Neural cell (in vitro differentiated cells): ENCODE results near the gene NR2F1-AS1. TPM values are rescaled to one million over a fixed set of nuclear protein-coding genes. Genes with fewer than 3 reads are reported as not detected.

Experiments
- H2AFZ ChIP-seq: fragments of 200-600, 300-800 bp; sonication (generic), shearing (Covaris generic); 2 replicates; pipeline ENCODE4 v1.6.0; 2014; ENCODE audit warnings: low read depth, mild to moderate bottlenecking, antibody characterized with exemption, low read length, moderate library complexity
- H3F3A ChIP-seq: fragments of 200-600 bp; shearing (Covaris generic); 2 replicates; pipeline ENCODE4 v1.6.1; 2016; ENCODE audit warnings: mild to moderate bottlenecking, moderate library complexity, mixed read lengths, antibody characterized with exemption, low read length; ENCODE audit not compliant: insufficient read depth, poor library complexity, severe bottlenecking
- H3K27ac ChIP-seq: fragments of 200-600, 300-800 bp; sonication (generic), shearing (Covaris generic); 2 replicates; pipeline ENCODE4 v1.5.1; 2014; ENCODE audit warnings: mild to moderate bottlenecking, low read length, moderate library complexity
- H3K27me3 ChIP-seq: fragments of 300-800, 200-600 bp; sonication (generic), shearing (Covaris generic); 2 replicates; pipeline ENCODE4 v1.6.0; 2014; ENCODE audit warnings: mild to moderate bottlenecking, low read depth, low read length, moderate library complexity; ENCODE audit not compliant: insufficient read depth
- H3K36me3 ChIP-seq: fragments of 300-800, 200-600 bp; sonication (generic), shearing (Covaris generic); 2 replicates; pipeline ENCODE4 v1.5.1; 2014; ENCODE audit warnings: mild to moderate bottlenecking, antibody characterized with exemption, low read length, moderate library complexity; ENCODE audit not compliant: insufficient read depth
- H3K4me2 ChIP-seq: fragments of 300-800, 200-600 bp; sonication (generic), shearing (Covaris generic); 2 replicates; pipeline ENCODE4 v1.6.0; 2014; ENCODE audit warnings: mild to moderate bottlenecking, low read length
- H3K4me3 ChIP-seq: fragments of 300-800, 200-600 bp; sonication (generic), shearing (Covaris generic); 2 replicates; pipeline ENCODE4 v1.5.1; 2014; ENCODE audit warnings: mild to moderate bottlenecking, low read length, moderate library complexity
- H3K79me2 ChIP-seq: fragments of 200-600 bp; shearing (Covaris generic); replicated peaks from 2 replicates; pipeline ENCODE4 v1.6.0; 2014; ENCODE audit warnings: mild to moderate bottlenecking, low read length, moderate library complexity; ENCODE audit not compliant: insufficient read depth
- H3K9ac ChIP-seq: fragments of 300-800, 200-600 bp; sonication (generic), shearing (Covaris generic); 2 replicates; pipeline ENCODE4 v1.6.1; 2016; ENCODE audit warnings: mild to moderate bottlenecking, low read length, mixed read lengths
- H3K9me2 ChIP-seq: fragments of 200-600 bp; shearing (Covaris generic); 2 replicates; pipeline ENCODE4 v1.6.1; 2016; ENCODE audit warnings: mild to moderate bottlenecking, low read length, mixed read lengths; ENCODE audit not compliant: insufficient read depth
- H3K9me3 ChIP-seq: fragments of 200-600, 300-800 bp; sonication (generic), shearing (Covaris generic); 2 replicates; pipeline ENCODE4 v1.6.1; 2016; ENCODE audit warnings: mild to moderate bottlenecking, mixed run types, low read length, moderate library complexity, mixed read lengths
- H4K20me1 ChIP-seq: fragments of 200-600 bp; shearing (Covaris generic); 2 replicates; pipeline ENCODE4 v1.6.1; 2016; ENCODE audit warnings: mild to moderate bottlenecking, mixed run types; ENCODE audit not compliant: insufficient read depth
- CTCF ChIP-seq: fragments of 450-650 bp; IDR thresholded peaks from 2 replicates; pipeline ENCODE4 v1.5.1; 2014; ENCODE audit warnings: antibody characterized with exemption, mild to moderate bottlenecking, moderate library complexity; ENCODE audit not compliant: poor library complexity, severe bottlenecking
- EP300 ChIP-seq: fragments of 450-650 bp; conservative IDR thresholded peaks from 2 replicates; pipeline ENCODE4 v1.6.1; 2014; ENCODE audit warnings: antibody characterized with exemption, mild to moderate bottlenecking, moderate library complexity; ENCODE audit not compliant: poor library complexity, severe bottlenecking
- EZH2 ChIP-seq: fragments of 200-600, 300-800 bp; shearing (Covaris generic), sonication (generic); IDR thresholded peaks from 2 replicates; pipeline ENCODE4 v1.6.1; 2014; ENCODE audit warnings: antibody characterized with exemption, low read length, borderline replicate concordance, mild to moderate bottlenecking; ENCODE audit not compliant: insufficient read depth, poor library complexity, severe bottlenecking
- MXI1 ChIP-seq: fragments of 450-650 bp; conservative IDR thresholded peaks from 2 replicates; pipeline ENCODE4 v1.6.1; 2014; ENCODE audit warnings: antibody characterized with exemption, mild to moderate bottlenecking; ENCODE audit not compliant: poor library complexity, severe bottlenecking
- POLR2AphosphoS5 ChIP-seq: IDR thresholded peaks from 2 replicates; pipeline ENCODE4 v1.6.1; 2012
- RAD21 ChIP-seq: fragments of 450-650 bp; conservative IDR thresholded peaks from 2 replicates; pipeline ENCODE4 v1.6.1; 2014; ENCODE audit warnings: antibody characterized with exemption, mild to moderate bottlenecking, moderate library complexity
- REST ChIP-seq: IDR thresholded peaks from 2 replicates; pipeline ENCODE4 v1.6.1; 2012; ENCODE audit warnings: borderline replicate concordance
- SMC3 ChIP-seq: fragments of 450-650 bp; conservative IDR thresholded peaks from 2 replicates; pipeline ENCODE4 v1.6.1; 2014; ENCODE audit warnings: antibody characterized with exemption, mild to moderate bottlenecking, moderate library complexity; ENCODE audit not compliant: poor library complexity
- TAF1 ChIP-seq: IDR thresholded peaks from 2 replicates; pipeline ENCODE4 v1.6.1; 2012; ENCODE audit warnings: low read depth
- polyA plus RNA-seq: library from polyadenylated mRNA; depleted of rRNA; stranded (reverse); fragments of >200 nt; gene quantifications from 2 replicates; pipeline ENCODE4 v1.2.3, GENCODE V29; 2014

The NR2F1-AS1 gene
- polyA plus RNA-seq, 1 donor from 2014 or later: 0.24 TPM

- Histone ChIP-seq H3K27ac (no peak overlapping the region), H3K79me2 (no peaks in the 10 kb centered on the region), H3K9ac (no peak overlapping the region), H3K4me3 (no peak overlapping the region), H4K20me1 (no peaks in the 10 kb centered on the region), H3F3A (no peaks in the 10 kb centered on the region), H3K4me2 (no peak overlapping the region), H2AFZ (no peak overlapping the region), H3K36me3 (no peaks in the 10 kb centered on the region), H3K27me3 (peaks cover 99% of the 10 kb centered on the region), H3K9me3 (no peaks in the 10 kb centered on the region), H3K9me2 (no peaks in the 10 kb centered on the region)
- TF ChIP-seq POLR2AphosphoS5 (no peak), TAF1 (no peak), REST (no peak), MXI1 (no peak), EZH2 (no peak), EP300 (no peak), SMC3 (no peak), RAD21 (no peak), CTCF (no peak)
These were observed 3.8 kb downstream of the NR2F1-AS1 start for GRCh38 chr5:93576994-93577853.

- Histone ChIP-seq H3K36me3 (no peaks in the 10 kb centered on the region), H3K27ac (no peak overlapping the region), H4K20me1 (no peaks in the 10 kb centered on the region), H3K27me3 (peaks cover 100% of the 10 kb centered on the region), H3K4me3 (no peak overlapping the region), H3K9ac (no peak overlapping the region), H3K9me3 (no peaks in the 10 kb centered on the region), H3F3A (no peaks in the 10 kb centered on the region), H3K9me2 (no peaks in the 10 kb centered on the region), H3K4me2 (no peak overlapping the region), H3K79me2 (no peaks in the 10 kb centered on the region), H2AFZ (no peak overlapping the region)
- TF ChIP-seq CTCF (no peak), REST (no peak), TAF1 (no peak), MXI1 (no peak), EZH2 (no peak), RAD21 (no peak)
These were observed 5.3 kb downstream of the NR2F1-AS1 start for GRCh38 chr5:93575461-93576414.
